Measurements from ENCODE around the gene BMP4.

- TF ChIP-seq POLR2A (IDR thresholded peaks at IDR 0.05): no peak
- TF ChIP-seq, protein P1, sequence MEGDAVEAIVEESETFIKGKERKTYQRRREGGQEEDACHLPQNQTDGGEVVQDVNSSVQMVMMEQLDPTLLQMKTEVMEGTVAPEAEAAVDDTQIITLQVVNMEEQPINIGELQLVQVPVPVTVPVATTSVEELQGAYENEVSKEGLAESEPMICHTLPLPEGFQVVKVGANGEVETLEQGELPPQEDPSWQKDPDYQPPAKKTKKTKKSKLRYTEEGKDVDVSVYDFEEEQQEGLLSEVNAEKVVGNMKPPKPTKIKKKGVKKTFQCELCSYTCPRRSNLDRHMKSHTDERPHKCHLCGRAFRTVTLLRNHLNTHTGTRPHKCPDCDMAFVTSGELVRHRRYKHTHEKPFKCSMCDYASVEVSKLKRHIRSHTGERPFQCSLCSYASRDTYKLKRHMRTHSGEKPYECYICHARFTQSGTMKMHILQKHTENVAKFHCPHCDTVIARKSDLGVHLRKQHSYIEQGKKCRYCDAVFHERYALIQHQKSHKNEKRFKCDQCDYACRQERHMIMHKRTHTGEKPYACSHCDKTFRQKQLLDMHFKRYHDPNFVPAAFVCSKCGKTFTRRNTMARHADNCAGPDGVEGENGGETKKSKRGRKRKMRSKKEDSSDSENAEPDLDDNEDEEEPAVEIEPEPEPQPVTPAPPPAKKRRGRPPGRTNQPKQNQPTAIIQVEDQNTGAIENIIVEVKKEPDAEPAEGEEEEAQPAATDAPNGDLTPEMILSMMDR (IDR thresholded peaks at IDR 0.05): no peak
- no peak for TF ChIP-seq EP300 (IDR thresholded peaks at IDR 0.05)
These were observed 39.4 kb upstream of the BMP4 start for GRCh38 chr14:53996041-53996440.

Data from suprapubic skin (tissue), 3 donors.